ENCODE results near the gene MYO5B. TPM values are rescaled to one million over a fixed set of nuclear protein-coding genes. Genes with fewer than 3 reads are reported as not detected.

MYO5B gene
- total and polyA plus RNA-seq, 4 donors, result 5.4 to 23.4 (median 11.4) TPM

GRCh38 chr18:50105027-50105426 is 89.9 kb downstream of the MYO5B start:
- no peaks in the 10 kb centered on the region for H3K27me3 ChIP-seq (ENCODE audit: control insufficient read depth in 4 of 4, insufficient read depth in 4 of 4, low read length in 3 of 4)
- H3K27ac ChIP-seq (ENCODE audit: low read depth in 1 of 2, low read length in 2 of 2), result no peak overlapping the region
- TF ChIP-seq EGR1 (IDR thresholded peaks at IDR 0.05; ENCODE audit: low read depth in 2 of 2), result no peak
- TF ChIP-seq, protein P1, sequence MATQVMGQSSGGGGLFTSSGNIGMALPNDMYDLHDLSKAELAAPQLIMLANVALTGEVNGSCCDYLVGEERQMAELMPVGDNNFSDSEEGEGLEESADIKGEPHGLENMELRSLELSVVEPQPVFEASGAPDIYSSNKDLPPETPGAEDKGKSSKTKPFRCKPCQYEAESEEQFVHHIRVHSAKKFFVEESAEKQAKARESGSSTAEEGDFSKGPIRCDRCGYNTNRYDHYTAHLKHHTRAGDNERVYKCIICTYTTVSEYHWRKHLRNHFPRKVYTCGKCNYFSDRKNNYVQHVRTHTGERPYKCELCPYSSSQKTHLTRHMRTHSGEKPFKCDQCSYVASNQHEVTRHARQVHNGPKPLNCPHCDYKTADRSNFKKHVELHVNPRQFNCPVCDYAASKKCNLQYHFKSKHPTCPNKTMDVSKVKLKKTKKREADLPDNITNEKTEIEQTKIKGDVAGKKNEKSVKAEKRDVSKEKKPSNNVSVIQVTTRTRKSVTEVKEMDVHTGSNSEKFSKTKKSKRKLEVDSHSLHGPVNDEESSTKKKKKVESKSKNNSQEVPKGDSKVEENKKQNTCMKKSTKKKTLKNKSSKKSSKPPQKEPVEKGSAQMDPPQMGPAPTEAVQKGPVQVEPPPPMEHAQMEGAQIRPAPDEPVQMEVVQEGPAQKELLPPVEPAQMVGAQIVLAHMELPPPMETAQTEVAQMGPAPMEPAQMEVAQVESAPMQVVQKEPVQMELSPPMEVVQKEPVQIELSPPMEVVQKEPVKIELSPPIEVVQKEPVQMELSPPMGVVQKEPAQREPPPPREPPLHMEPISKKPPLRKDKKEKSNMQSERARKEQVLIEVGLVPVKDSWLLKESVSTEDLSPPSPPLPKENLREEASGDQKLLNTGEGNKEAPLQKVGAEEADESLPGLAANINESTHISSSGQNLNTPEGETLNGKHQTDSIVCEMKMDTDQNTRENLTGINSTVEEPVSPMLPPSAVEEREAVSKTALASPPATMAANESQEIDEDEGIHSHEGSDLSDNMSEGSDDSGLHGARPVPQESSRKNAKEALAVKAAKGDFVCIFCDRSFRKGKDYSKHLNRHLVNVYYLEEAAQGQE (IDR thresholded peaks at IDR 0.05), result no peak
- TF ChIP-seq HNF4A (conservative IDR thresholded peaks at IDR 0.05), result no peak
- TF ChIP-seq GABPA (IDR thresholded peaks at IDR 0.05 in 1 of 2, conservative IDR thresholded peaks at IDR 0.05 in 1 of 2), result no peak
- TF ChIP-seq YY1 (IDR thresholded peaks at IDR 0.05), result no peak
- no peak for TF ChIP-seq TAF1 (conservative IDR thresholded peaks at IDR 0.05)
- no peak for TF ChIP-seq RXRA (IDR thresholded peaks at IDR 0.05)
- TF ChIP-seq ATF3 (IDR thresholded peaks at IDR 0.05), result no peak
- TF ChIP-seq MAX (IDR thresholded peaks at IDR 0.05), result no peak
- TF ChIP-seq NR2F2 (IDR thresholded peaks at IDR 0.05), result no peak
- H3K4me3 ChIP-seq (ENCODE audit: low read depth in 1 of 3, low read length in 3 of 3), result no peak overlapping the region
- no peak overlapping the region for H3K9ac ChIP-seq (ENCODE audit: low read depth in 1 of 2, low read length in 2 of 2)
- WGBS, result 98% methylated on average over 1 of the region's 1 CpG
- H3K36me3 ChIP-seq (ENCODE audit: control insufficient read depth in 4 of 4, insufficient read depth in 3 of 4, low read depth in 1 of 4, low read length in 3 of 4), result no peaks in the 10 kb centered on the region
- no peaks in the 10 kb centered on the region for H3K4me1 ChIP-seq (ENCODE audit: control insufficient read depth in 4 of 4, insufficient read depth in 4 of 4, low read length in 3 of 4)
- no peaks in the 10 kb centered on the region for H3K9me3 ChIP-seq (ENCODE audit: control insufficient read depth in 4 of 4, low read length in 3 of 4)
- no peak for DNase-seq (ENCODE audit: low spot score)

DNA sequence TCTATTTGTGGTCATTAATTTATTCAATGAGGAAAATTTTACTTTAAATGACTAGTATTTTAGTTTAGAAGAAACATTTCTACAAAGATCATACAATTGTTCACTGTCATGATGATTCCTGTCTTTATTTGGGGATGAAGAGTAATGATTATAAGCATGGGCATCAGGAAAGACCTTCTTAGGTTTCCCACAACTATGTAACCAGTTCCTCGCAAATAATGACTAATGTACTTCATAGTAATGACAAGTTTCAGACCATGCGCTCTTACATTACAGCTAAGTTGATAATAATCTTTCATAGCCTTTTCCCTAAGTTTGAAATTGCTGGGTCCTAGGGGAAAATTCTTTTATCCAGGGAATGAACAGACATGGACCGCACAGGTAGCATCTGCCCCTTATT is 90.5 kb downstream of the MYO5B start:
- H3K4me3 ChIP-seq (ENCODE audit: low read depth in 1 of 3, low read length in 3 of 3), result no peak overlapping the region
- 94% methylated on average over 3 of the region's 3 CpGs for WGBS
- DNase-seq (ENCODE audit: low spot score), result no peak
- H3K27ac ChIP-seq (ENCODE audit: low read depth in 1 of 2, low read length in 2 of 2), result no peak overlapping the region
- no peak for TF ChIP-seq RXRA (IDR thresholded peaks at IDR 0.05)
- TF ChIP-seq MAX (IDR thresholded peaks at IDR 0.05), result no peak
- TF ChIP-seq HNF4G (IDR thresholded peaks at IDR 0.05), result no peak
- no peak for TF ChIP-seq YY1 (IDR thresholded peaks at IDR 0.05)
- TF ChIP-seq RAD21 (IDR thresholded peaks at IDR 0.05), result no peak
- no peak for TF ChIP-seq FOXA2 (IDR thresholded peaks at IDR 0.05)
- no peak for TF ChIP-seq JUND (IDR thresholded peaks at IDR 0.05)
- H3K9ac ChIP-seq (ENCODE audit: low read depth in 1 of 2, low read length in 2 of 2), result no peak overlapping the region
- H3K27me3 ChIP-seq (ENCODE audit: control insufficient read depth in 4 of 4, insufficient read depth in 4 of 4, low read length in 3 of 4), result no peaks in the 10 kb centered on the region
- H3K36me3 ChIP-seq (ENCODE audit: control insufficient read depth in 4 of 4, insufficient read depth in 3 of 4, low read depth in 1 of 4, low read length in 3 of 4), result no peaks in the 10 kb centered on the region
- no peaks in the 10 kb centered on the region for H3K4me1 ChIP-seq (ENCODE audit: control insufficient read depth in 4 of 4, insufficient read depth in 4 of 4, low read length in 3 of 4)
- H3K9me3 ChIP-seq (ENCODE audit: control insufficient read depth in 4 of 4, low read length in 3 of 4), result no peaks in the 10 kb centered on the region

DNA sequence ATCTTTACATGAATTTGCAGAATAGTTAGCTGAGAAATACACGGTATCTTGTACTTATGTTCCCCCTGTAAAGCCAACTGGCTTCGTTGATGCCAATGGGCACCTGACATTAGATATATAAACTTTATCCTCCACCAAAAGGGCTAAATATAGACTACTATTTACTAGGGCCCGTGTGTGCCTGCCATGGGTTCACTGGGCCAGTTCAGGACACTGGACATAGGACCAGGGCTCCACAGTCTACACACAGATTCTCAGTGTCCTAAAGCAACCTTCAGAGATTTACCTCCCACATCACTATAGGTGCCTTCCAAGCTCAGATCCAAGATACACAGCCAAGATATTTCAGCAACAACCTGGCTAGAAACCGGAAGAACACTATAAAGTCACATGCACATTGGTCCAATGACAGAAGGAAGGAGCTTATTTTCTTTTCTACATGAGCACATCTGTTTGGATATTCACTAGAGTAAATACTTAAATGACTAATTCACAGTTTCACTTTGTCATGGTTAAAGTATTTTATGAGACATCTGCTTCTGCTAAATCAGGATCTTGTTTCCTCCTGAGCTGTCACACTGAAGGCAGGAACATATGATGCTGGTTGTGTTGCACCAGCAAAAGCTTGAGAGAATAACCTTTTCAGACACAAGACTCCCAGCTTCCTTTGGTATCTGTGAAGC is 95.1 kb downstream of the MYO5B start:
- WGBS, result 67% methylated on average over 4 of the region's 4 CpGs
- DNase-seq (ENCODE audit: low spot score), result no peak
- Histone ChIP-seq H3K36me3 (ENCODE audit: control insufficient read depth in 4 of 4, insufficient read depth in 3 of 4, low read depth in 1 of 4, low read length in 3 of 4) (no peaks in the 10 kb centered on the region), H3K27me3 (ENCODE audit: control insufficient read depth in 4 of 4, insufficient read depth in 4 of 4, low read length in 3 of 4) (no peaks in the 10 kb centered on the region), H3K4me3 (ENCODE audit: low read depth in 1 of 3, low read length in 3 of 3) (no peak overlapping the region), H3K9me3 (ENCODE audit: control insufficient read depth in 4 of 4, low read length in 3 of 4) (no peaks in the 10 kb centered on the region), H3K27ac (ENCODE audit: low read depth in 1 of 2, low read length in 2 of 2) (no peak overlapping the region), H3K4me1 (ENCODE audit: control insufficient read depth in 4 of 4, insufficient read depth in 4 of 4, low read length in 3 of 4) (no peaks in the 10 kb centered on the region), H3K9ac (ENCODE audit: low read depth in 1 of 2, low read length in 2 of 2) (no peak overlapping the region)
- TF ChIP-seq HNF4A (conservative IDR thresholded peaks at IDR 0.05), result peak in 1 of 2 donors; percentile 5
- no peak for TF ChIP-seq YY1 (IDR thresholded peaks at IDR 0.05)
- TF ChIP-seq GABPA (IDR thresholded peaks at IDR 0.05 in 1 of 2, conservative IDR thresholded peaks at IDR 0.05 in 1 of 2), result no peak
- TF ChIP-seq FOXA1 (IDR thresholded peaks at IDR 0.05), result no peak

All from liver (tissue), 9 donors.